Activated T-cell treated with anti-CD3 and anti-CD28 coated beads, Interleukin-2, amount 50 U/mL, for 24 hours (primary cell): ENCODE measurements around the gene KLHDC3.
A peak's percentile ranks its signal among the peaks of the same experiment; 100 is the strongest.

Experiments
- DNase-seq: peaks from one replicate; pipeline ENCODE4 v3.0.0-alpha.2; 2020
- H3K27ac Mint-ChIP-seq: 2 replicates; pipeline ENCODE4 v1.8.0; 2020; ENCODE audit warnings: mild to moderate bottlenecking, mixed read lengths
- H3K27me3 Mint-ChIP-seq: 2 replicates; pipeline ENCODE4 v1.8.0; 2020; ENCODE audit warnings: mixed read lengths
- H3K36me3 Mint-ChIP-seq: 2 replicates; pipeline ENCODE4 v1.8.0; 2020; ENCODE audit warnings: low read depth, mixed read lengths
- H3K4me1 Mint-ChIP-seq: 2 replicates; pipeline ENCODE4 v1.8.0; 2020; ENCODE audit warnings: low read depth, mixed read lengths
- H3K4me3 Mint-ChIP-seq: 2 replicates; pipeline ENCODE4 v1.8.0; 2020; ENCODE audit warnings: mild to moderate bottlenecking, moderate library complexity, mixed read lengths
- H3K9me3 Mint-ChIP-seq: 2 replicates; pipeline ENCODE4 v1.8.0; 2020; ENCODE audit warnings: mixed read lengths

The KLHDC3 gene

GRCh38 chr6:43009124-43009523, 4.9 kb upstream of the KLHDC3 start:
- DNase-seq = peak; percentile 55
- no peaks in the 10 kb centered on the region for H3K9me3 Mint-ChIP-seq
- H3K27ac Mint-ChIP-seq = peak overlapping the region; percentile 68
- H3K4me3 Mint-ChIP-seq = no peak overlapping the region
- peaks cover 31% of the 10 kb centered on the region for H3K4me1 Mint-ChIP-seq
- H3K36me3 Mint-ChIP-seq = peaks cover 86% of the 10 kb centered on the region
- no peaks in the 10 kb centered on the region for H3K27me3 Mint-ChIP-seq

- Mint-ChIP-seq H3K27ac (peak overlapping the region; percentile 97), H3K4me1 (peaks cover 44% of the 10 kb centered on the region), H3K4me3 (peak overlapping the region; percentile 31), H3K27me3 (no peaks in the 10 kb centered on the region), H3K9me3 (no peaks in the 10 kb centered on the region), H3K36me3 (peaks cover 85% of the 10 kb centered on the region)
- no peak for DNase-seq
These were observed 2.8 kb upstream of the KLHDC3 start for GRCh38 chr6:43011207-43011606.

- DNase-seq = no peak
- H3K9me3 Mint-ChIP-seq = no peaks in the 10 kb centered on the region
- H3K27ac Mint-ChIP-seq = peak overlapping the region; percentile 97
- H3K36me3 Mint-ChIP-seq = peaks cover 81% of the 10 kb centered on the region
- H3K4me1 Mint-ChIP-seq = peaks cover 55% of the 10 kb centered on the region
- H3K27me3 Mint-ChIP-seq = no peaks in the 10 kb centered on the region
- peak overlapping the region; percentile 96 for H3K4me3 Mint-ChIP-seq
These were observed 1.7 kb upstream of the KLHDC3 start for GRCh38 chr6:43012364-43012763.

GRCh38 chr6:43013097-43013842, 779 bp upstream of the KLHDC3 start:
- H3K36me3 Mint-ChIP-seq = peaks cover 81% of the 10 kb centered on the region
- peak overlapping the region; percentile 97 for H3K27ac Mint-ChIP-seq
- H3K4me1 Mint-ChIP-seq = peaks cover 59% of the 10 kb centered on the region
- H3K9me3 Mint-ChIP-seq = no peaks in the 10 kb centered on the region
- H3K27me3 Mint-ChIP-seq = no peaks in the 10 kb centered on the region
- H3K4me3 Mint-ChIP-seq = peak overlapping the region; percentile 96
- no peak for DNase-seq

GRCh38 chr6:43014434-43014909, 423 bp downstream of the KLHDC3 start:
- DNase-seq = no peak
- Mint-ChIP-seq H3K9me3 (no peaks in the 10 kb centered on the region), H3K27me3 (no peaks in the 10 kb centered on the region), H3K4me3 (peak overlapping the region; percentile 96), H3K4me1 (peaks cover 59% of the 10 kb centered on the region), H3K27ac (peak overlapping the region; percentile 97), H3K36me3 (peaks cover 81% of the 10 kb centered on the region)

GRCh38 chr6:43016176-43016942, 2.3 kb downstream of the KLHDC3 start:
- Mint-ChIP-seq H3K4me3 (peak overlapping the region; percentile 32), H3K36me3 (peaks cover 79% of the 10 kb centered on the region), H3K9me3 (no peaks in the 10 kb centered on the region), H3K27me3 (no peaks in the 10 kb centered on the region), H3K4me1 (peaks cover 66% of the 10 kb centered on the region), H3K27ac (peak overlapping the region; percentile 78)
- DNase-seq = no peak

- Mint-ChIP-seq H3K9me3 (no peaks in the 10 kb centered on the region), H3K27ac (peak overlapping the region; percentile 78), H3K36me3 (peaks cover 76% of the 10 kb centered on the region), H3K4me1 (peaks cover 62% of the 10 kb centered on the region), H3K27me3 (no peaks in the 10 kb centered on the region), H3K4me3 (no peak overlapping the region)
- no peak for DNase-seq
These were observed 2.9 kb downstream of the KLHDC3 start for GRCh38 chr6:43016943-43017334.

- DNase-seq = no peak
- Mint-ChIP-seq H3K27ac (no peak overlapping the region), H3K36me3 (peaks cover 69% of the 10 kb centered on the region), H3K4me3 (no peak overlapping the region), H3K27me3 (no peaks in the 10 kb centered on the region), H3K4me1 (peaks cover 57% of the 10 kb centered on the region), H3K9me3 (no peaks in the 10 kb centered on the region)
These were observed 5.1 kb downstream of the KLHDC3 start for GRCh38 chr6:43019152-43019551.

GRCh38 chr6:43020052-43020705, 6.1 kb downstream of the KLHDC3 start:
- Mint-ChIP-seq H3K27ac (peak overlapping the region; percentile 93), H3K9me3 (no peaks in the 10 kb centered on the region), H3K4me1 (peaks cover 58% of the 10 kb centered on the region), H3K4me3 (peak overlapping the region; percentile 5), H3K27me3 (no peaks in the 10 kb centered on the region), H3K36me3 (peaks cover 72% of the 10 kb centered on the region)
- DNase-seq = no peak

GRCh38 chr6:43020847-43021246, 6.8 kb downstream of the KLHDC3 start:
- Mint-ChIP-seq H3K4me1 (peaks cover 55% of the 10 kb centered on the region), H3K9me3 (no peaks in the 10 kb centered on the region), H3K27me3 (no peaks in the 10 kb centered on the region), H3K36me3 (peaks cover 79% of the 10 kb centered on the region), H3K4me3 (peak overlapping the region; percentile 97), H3K27ac (peak overlapping the region; percentile 93)
- DNase-seq = no peak

- DNase-seq = peak; percentile 86
- H3K4me3 Mint-ChIP-seq = peak within 1 kb of the TSS; percentile 97
- H3K4me1 Mint-ChIP-seq = peaks cover 51% of the 10 kb centered on the region
- H3K27ac Mint-ChIP-seq = peak within 1 kb of the TSS; percentile 95
- peaks cover 83% of the 10 kb centered on the region for H3K36me3 Mint-ChIP-seq
- H3K9me3 Mint-ChIP-seq = no peaks in the 10 kb centered on the region
- no peaks in the 10 kb centered on the region for H3K27me3 Mint-ChIP-seq
These were observed 7.4 kb downstream of the KLHDC3 start, which contains the start of gene RRP36 for GRCh38 chr6:43021270-43022047. TSS of gene RRP36 (plus strand) at chr6:43021623. CDS start at chr6:43021655, 32 bp downstream.

GRCh38 chr6:43024436-43024835, 10.4 kb downstream of the KLHDC3 start:
- DNase-seq = no peak
- peak overlapping the region; percentile 24 for H3K4me3 Mint-ChIP-seq
- peaks cover 38% of the 10 kb centered on the region for H3K4me1 Mint-ChIP-seq
- peak overlapping the region; percentile 84 for H3K27ac Mint-ChIP-seq
- H3K9me3 Mint-ChIP-seq = no peaks in the 10 kb centered on the region
- H3K36me3 Mint-ChIP-seq = peaks cover 85% of the 10 kb centered on the region
- no peaks in the 10 kb centered on the region for H3K27me3 Mint-ChIP-seq

GRCh38 chr6:43026365-43026764, 12.3 kb downstream of the KLHDC3 start:
- H3K36me3 Mint-ChIP-seq = peaks cover 81% of the 10 kb centered on the region
- peak overlapping the region; percentile 55 for H3K27ac Mint-ChIP-seq
- no peaks in the 10 kb centered on the region for H3K9me3 Mint-ChIP-seq
- peaks cover 26% of the 10 kb centered on the region for H3K4me1 Mint-ChIP-seq
- no peak for DNase-seq
- H3K4me3 Mint-ChIP-seq = no peak overlapping the region
- H3K27me3 Mint-ChIP-seq = no peaks in the 10 kb centered on the region

- no peak overlapping the region for H3K27ac Mint-ChIP-seq
- no peaks in the 10 kb centered on the region for H3K27me3 Mint-ChIP-seq
- H3K4me1 Mint-ChIP-seq = peaks cover 17% of the 10 kb centered on the region
- H3K9me3 Mint-ChIP-seq = no peaks in the 10 kb centered on the region
- no peak overlapping the region for H3K4me3 Mint-ChIP-seq
- no peak for DNase-seq
- H3K36me3 Mint-ChIP-seq = peaks cover 94% of the 10 kb centered on the region
These were observed 15.1 kb downstream of the KLHDC3 start for GRCh38 chr6:43029120-43029519.
